Astrocyte (in vitro differentiated cells and primary cell): ENCODE results near the gene MMP23B. TPM values are rescaled to one million over a fixed set of nuclear protein-coding genes. Genes with fewer than 3 reads are reported as not detected.

ENCODE experiments used
- DNase-seq: peaks from one replicate; pipeline ENCODE4 v3.0.0-alpha.2; 2010; ENCODE audit warnings: low read depth
- FAIRE-seq: peaks from 2 replicates; lab custom pipeline; 2011; peaks lifted over from hg19 to GRCh38; lab: Jason Lieb, UNC
- H2AFZ ChIP-seq: 2 replicates; pipeline ENCODE4 v1.6.0; 2012; ENCODE audit warnings: low read depth, low read length, inconsistent platforms
- H3K27ac ChIP-seq: 2 replicates; pipeline ENCODE4 v1.5.1; 2011; ENCODE audit warnings: low read depth, low read length, inconsistent platforms
- H3K27me3 ChIP-seq: 2 replicates; pipeline ENCODE4 v1.6.0; 2011; ENCODE audit warnings: low read length, inconsistent platforms; ENCODE audit not compliant: insufficient read depth
- H3K36me3 ChIP-seq: 2 replicates; pipeline ENCODE4 v1.5.1; 2011; ENCODE audit warnings: low read length, inconsistent platforms; ENCODE audit not compliant: insufficient read depth
- H3K4me1 ChIP-seq: 2 replicates; pipeline ENCODE4 v1.5.1; 2011; ENCODE audit warnings: low read length, inconsistent platforms; ENCODE audit not compliant: insufficient read depth
- H3K4me2 ChIP-seq: 2 replicates; pipeline ENCODE4 v1.6.0; 2012; ENCODE audit warnings: low read length, inconsistent platforms
- H3K4me3 ChIP-seq: 2 replicates; pipeline ENCODE4 v1.5.1; 2011; ENCODE audit warnings: low read depth, mild to moderate bottlenecking, low read length, inconsistent platforms; ENCODE audit not compliant: insufficient read depth
- H3K79me2 ChIP-seq: 2 replicates; pipeline ENCODE4 v1.6.0; 2012; ENCODE audit warnings: mild to moderate bottlenecking, low read length, inconsistent platforms; ENCODE audit not compliant: insufficient read depth
- H3K9ac ChIP-seq: 2 replicates; pipeline ENCODE4 v1.6.0; 2012; ENCODE audit warnings: mild to moderate bottlenecking, low read length, inconsistent platforms
- H3K9me3 ChIP-seq: 2 replicates; pipeline ENCODE4 v1.5.1; 2012; ENCODE audit warnings: low read depth, mild to moderate bottlenecking, low read length, inconsistent platforms; ENCODE audit not compliant: insufficient read depth
- H4K20me1 ChIP-seq: 2 replicates; pipeline ENCODE4 v1.6.0; 2012; ENCODE audit warnings: low read length, inconsistent platforms; ENCODE audit not compliant: insufficient read depth
- H3K27ac Mint-ChIP-seq: one replicate; pipeline ENCODE4 v1.8.0; 2021; ENCODE audit warnings: mild to moderate bottlenecking, mixed read lengths; ENCODE audit not compliant: unreplicated experiment
- H3K27me3 Mint-ChIP-seq: one replicate; pipeline ENCODE4 v1.8.0; 2021; ENCODE audit warnings: low read depth, mixed read lengths; ENCODE audit not compliant: unreplicated experiment
- H3K36me3 Mint-ChIP-seq: one replicate; pipeline ENCODE4 v1.8.0; 2021; ENCODE audit warnings: low read depth, mixed read lengths; ENCODE audit not compliant: unreplicated experiment
- H3K4me1 Mint-ChIP-seq: one replicate; pipeline ENCODE4 v1.8.0; 2021; ENCODE audit warnings: low read depth, mixed read lengths; ENCODE audit not compliant: unreplicated experiment
- H3K4me3 Mint-ChIP-seq: one replicate; pipeline ENCODE4 v1.8.0; 2021; ENCODE audit warnings: mild to moderate bottlenecking, moderate library complexity, mixed read lengths; ENCODE audit not compliant: unreplicated experiment
- H3K9me3 Mint-ChIP-seq: one replicate; pipeline ENCODE4 v1.8.0; 2021; ENCODE audit warnings: mild to moderate bottlenecking, mixed read lengths; ENCODE audit not compliant: unreplicated experiment
- EZH2 ChIP-seq: IDR thresholded peaks from 2 replicates; pipeline ENCODE4 v1.6.1; 2012; ENCODE audit warnings: mild to moderate bottlenecking, low read length, inconsistent platforms; ENCODE audit not compliant: insufficient read depth
- total RNA-seq: library from RNA; stranded (reverse); gene quantifications from 2 replicates; pipeline ENCODE4 v1.2.1, GENCODE V29; 2021
- TF ChIP-seq, protein P1 (sequence below): IDR thresholded peaks from 2 replicates; pipeline ENCODE4 v1.5.1; 2011; ENCODE audit warnings: low read depth, mild to moderate bottlenecking, inconsistent platforms, low read length, moderate library complexity; ENCODE audit not compliant: insufficient read depth

The MMP23B gene
- total RNA-seq, 1 donor from 2014 or later: 40.7 TPM

GRCh38 chr1:1597275-1597930 is 34.6 kb upstream of the MMP23B start:
- FAIRE-seq (no peak), DNase-seq (no peak)
- Histone ChIP-seq H3K4me2 (peak overlapping the region; percentile 41), H3K9ac (no peak overlapping the region), H3K79me2 (no peaks in the 10 kb centered on the region), H3K9me3 (no peaks in the 10 kb centered on the region), H2AFZ (no peak overlapping the region), H3K4me3 (no peak overlapping the region), H3K27me3 (peaks cover 13% of the 10 kb centered on the region), H4K20me1 (peaks cover 5% of the 10 kb centered on the region), H3K36me3 (no peaks in the 10 kb centered on the region), H3K4me1 (peaks cover 10% of the 10 kb centered on the region), H3K27ac (no peak overlapping the region)
- Mint-ChIP-seq H3K36me3 (no peaks in the 10 kb centered on the region), H3K4me1 (no peaks in the 10 kb centered on the region), H3K27me3 (peaks cover 12% of the 10 kb centered on the region), H3K9me3 (no peaks in the 10 kb centered on the region), H3K27ac (no peak overlapping the region), H3K4me3 (no peak overlapping the region)
- TF ChIP-seq EZH2: no peak
- TF ChIP-seq, protein P1, sequence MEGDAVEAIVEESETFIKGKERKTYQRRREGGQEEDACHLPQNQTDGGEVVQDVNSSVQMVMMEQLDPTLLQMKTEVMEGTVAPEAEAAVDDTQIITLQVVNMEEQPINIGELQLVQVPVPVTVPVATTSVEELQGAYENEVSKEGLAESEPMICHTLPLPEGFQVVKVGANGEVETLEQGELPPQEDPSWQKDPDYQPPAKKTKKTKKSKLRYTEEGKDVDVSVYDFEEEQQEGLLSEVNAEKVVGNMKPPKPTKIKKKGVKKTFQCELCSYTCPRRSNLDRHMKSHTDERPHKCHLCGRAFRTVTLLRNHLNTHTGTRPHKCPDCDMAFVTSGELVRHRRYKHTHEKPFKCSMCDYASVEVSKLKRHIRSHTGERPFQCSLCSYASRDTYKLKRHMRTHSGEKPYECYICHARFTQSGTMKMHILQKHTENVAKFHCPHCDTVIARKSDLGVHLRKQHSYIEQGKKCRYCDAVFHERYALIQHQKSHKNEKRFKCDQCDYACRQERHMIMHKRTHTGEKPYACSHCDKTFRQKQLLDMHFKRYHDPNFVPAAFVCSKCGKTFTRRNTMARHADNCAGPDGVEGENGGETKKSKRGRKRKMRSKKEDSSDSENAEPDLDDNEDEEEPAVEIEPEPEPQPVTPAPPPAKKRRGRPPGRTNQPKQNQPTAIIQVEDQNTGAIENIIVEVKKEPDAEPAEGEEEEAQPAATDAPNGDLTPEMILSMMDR: no peak

DNA sequence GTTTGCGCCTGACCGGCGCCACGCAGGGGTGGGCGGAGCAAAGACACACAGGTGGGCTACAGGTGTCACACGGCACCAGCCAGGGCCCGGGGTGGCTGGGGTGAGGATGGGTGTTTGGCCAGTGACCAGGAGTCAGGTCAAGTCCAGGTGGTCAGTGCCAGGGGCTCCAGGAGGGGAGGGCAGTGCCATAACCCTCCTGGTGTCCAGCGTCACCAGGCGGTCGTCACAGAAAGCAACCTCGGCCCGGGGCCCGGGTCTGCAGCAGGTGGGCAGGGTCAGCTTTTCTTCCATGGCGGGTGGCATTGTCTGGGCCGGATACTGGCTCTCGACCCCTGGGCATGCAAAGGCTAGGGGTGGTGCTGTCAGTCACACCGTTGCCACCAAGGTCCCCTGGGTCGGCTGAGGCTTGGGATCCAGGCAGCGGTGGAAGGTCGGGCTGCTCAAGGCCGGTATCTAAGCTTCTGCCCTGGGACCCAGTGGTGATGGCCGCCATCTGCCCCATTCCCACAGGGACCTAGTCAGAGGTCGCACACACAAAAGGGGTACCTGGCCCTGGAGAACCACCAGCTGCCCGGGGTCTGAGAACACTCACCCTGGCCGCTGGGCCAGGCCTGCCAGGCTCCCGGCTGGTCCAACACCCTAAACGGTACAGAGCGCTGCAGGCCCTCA is 33.8 kb upstream of the MMP23B start:
- DNase-seq: no peak
- Mint-ChIP-seq H3K4me3 (peak overlapping the region; percentile 45), H3K27me3 (peaks cover 14% of the 10 kb centered on the region), H3K27ac (no peak overlapping the region), H3K9me3 (no peaks in the 10 kb centered on the region), H3K36me3 (no peaks in the 10 kb centered on the region), H3K4me1 (no peaks in the 10 kb centered on the region)
- no peak for TF ChIP-seq EZH2
- TF ChIP-seq, protein P1: no peak
- Histone ChIP-seq H3K79me2 (no peaks in the 10 kb centered on the region), H3K4me3 (no peak overlapping the region), H4K20me1 (peaks cover 5% of the 10 kb centered on the region), H2AFZ (no peak overlapping the region), H3K9me3 (no peaks in the 10 kb centered on the region), H3K4me1 (peaks cover 10% of the 10 kb centered on the region), H3K36me3 (no peaks in the 10 kb centered on the region), H3K9ac (no peak overlapping the region), H3K27ac (no peak overlapping the region), H3K27me3 (peaks cover 13% of the 10 kb centered on the region), H3K4me2 (no peak overlapping the region)
- no peak for FAIRE-seq

DNA sequence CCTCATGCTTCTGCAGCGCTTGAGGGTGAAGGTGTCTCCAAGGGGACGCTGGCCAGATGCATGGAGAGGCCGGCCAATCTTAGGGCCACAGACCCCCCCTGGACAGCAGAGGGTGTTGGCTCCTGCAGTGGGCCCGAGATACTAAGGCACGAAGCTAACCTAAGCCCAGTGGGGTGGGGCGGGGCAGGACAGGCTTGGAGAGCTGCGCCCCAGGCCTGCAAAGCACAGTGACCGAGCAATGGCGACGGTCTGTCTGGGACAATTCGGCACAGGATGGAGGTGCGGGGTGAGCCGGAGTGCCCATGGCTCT is 33.3 kb upstream of the MMP23B start:
- no peak for DNase-seq
- peaks cover 13% of the 10 kb centered on the region for H3K27me3 ChIP-seq
- no peak overlapping the region for H3K27ac Mint-ChIP-seq
- H3K4me2 ChIP-seq: peak overlapping the region; percentile 74
- H3K79me2 ChIP-seq: no peaks in the 10 kb centered on the region
- H3K4me3 Mint-ChIP-seq: peak overlapping the region; percentile 80
- peaks cover 17% of the 10 kb centered on the region for H3K27me3 Mint-ChIP-seq
- peaks cover 10% of the 10 kb centered on the region for H3K4me1 ChIP-seq
- no peaks in the 10 kb centered on the region for H3K4me1 Mint-ChIP-seq
- no peaks in the 10 kb centered on the region for H3K36me3 Mint-ChIP-seq
- no peaks in the 10 kb centered on the region for H3K36me3 ChIP-seq
- no peak overlapping the region for H2AFZ ChIP-seq
- no peaks in the 10 kb centered on the region for H3K9me3 ChIP-seq
- no peak for FAIRE-seq
- H3K4me3 ChIP-seq: no peak overlapping the region
- no peaks in the 10 kb centered on the region for H3K9me3 Mint-ChIP-seq
- H3K27ac ChIP-seq: no peak overlapping the region
- H4K20me1 ChIP-seq: peaks cover 5% of the 10 kb centered on the region
- no peak overlapping the region for H3K9ac ChIP-seq
- no peak for TF ChIP-seq EZH2
- TF ChIP-seq, protein P1: no peak
